ENCODE data around the gene PRPF38B.

DNA sequence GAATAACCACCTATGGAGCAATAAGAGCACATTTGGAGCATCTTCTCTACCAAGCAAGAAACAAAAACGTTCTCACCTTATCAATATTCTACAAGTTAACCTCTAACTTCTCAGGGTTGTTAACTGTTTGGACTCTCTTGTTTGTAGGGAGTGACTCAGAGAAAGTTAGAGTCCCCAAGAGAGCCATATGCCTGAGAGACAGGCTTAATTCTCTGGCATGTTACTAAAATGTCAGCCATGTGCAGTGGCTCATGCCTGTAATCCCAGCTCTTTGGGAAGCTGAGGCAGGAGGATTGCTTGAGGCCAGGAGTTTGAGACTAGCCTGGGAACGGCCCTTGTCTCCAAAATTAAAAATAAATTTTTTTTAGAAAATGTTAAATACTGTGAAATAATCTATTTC is 27.0 kb upstream of the PRPF38B start:
- TF ChIP-seq FOXP1 (CRISPR knock-in tag; IDR thresholded peaks at IDR 0.05) (no peak), RFX5 (IDR thresholded peaks at IDR 0.05; ENCODE audit: low read depth, low read length) (no peak), ZNF24 (IDR thresholded peaks at IDR 0.05) (no peak), SREBF2 (CRISPR knock-in tag; IDR thresholded peaks at IDR 0.05) (no peak), GABPB2 (CRISPR knock-in tag; conservative IDR thresholded peaks at IDR 0.05) (no peak), ZNF224 (CRISPR knock-in tag; IDR thresholded peaks at IDR 0.05) (no peak), POLR3A (IDR thresholded peaks at IDR 0.05; ENCODE audit: borderline replicate concordance, extremely low read depth, insufficient read depth, insufficient read length) (no peak)
- TF ChIP-seq, protein P1, sequence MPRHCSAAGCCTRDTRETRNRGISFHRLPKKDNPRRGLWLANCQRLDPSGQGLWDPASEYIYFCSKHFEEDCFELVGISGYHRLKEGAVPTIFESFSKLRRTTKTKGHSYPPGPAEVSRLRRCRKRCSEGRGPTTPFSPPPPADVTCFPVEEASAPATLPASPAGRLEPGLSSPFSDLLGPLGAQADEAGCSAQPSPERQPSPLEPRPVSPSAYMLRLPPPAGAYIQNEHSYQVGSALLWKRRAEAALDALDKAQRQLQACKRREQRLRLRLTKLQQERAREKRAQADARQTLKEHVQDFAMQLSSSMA (CRISPR knock-in tag; IDR thresholded peaks at IDR 0.05), result no peak

All from K562 (cell line).